DOHH2 (cell line): Measurements from ENCODE around the gene LSM3.

Experiments used
- CTCF ChIP-seq: fragments of 200-600 bp; sonication (generic); IDR thresholded peaks from one replicate; pipeline ENCODE4 v1.5.1; 2014; ENCODE audit warnings: antibody characterized with exemption, mild to moderate bottlenecking, low read depth, low read length; ENCODE audit not compliant: poor library complexity, severe bottlenecking
- EZH2phosphoT487 ChIP-seq: fragments of 200-600 bp; sonication (generic); IDR thresholded peaks from 2 replicates; pipeline ENCODE4 v1.6.1; 2017; ENCODE audit warnings: borderline replicate concordance, mild to moderate bottlenecking, antibody characterized with exemption, low read length, moderate library complexity, mixed read lengths

GRCh38 chr3:14223595-14223994 lies 45.0 kb downstream of the LSM3 start:
- TF ChIP-seq EZH2phosphoT487 (no peak), CTCF (no peak)
